ENCODE measurements around the gene DAB2IP.

DNA sequence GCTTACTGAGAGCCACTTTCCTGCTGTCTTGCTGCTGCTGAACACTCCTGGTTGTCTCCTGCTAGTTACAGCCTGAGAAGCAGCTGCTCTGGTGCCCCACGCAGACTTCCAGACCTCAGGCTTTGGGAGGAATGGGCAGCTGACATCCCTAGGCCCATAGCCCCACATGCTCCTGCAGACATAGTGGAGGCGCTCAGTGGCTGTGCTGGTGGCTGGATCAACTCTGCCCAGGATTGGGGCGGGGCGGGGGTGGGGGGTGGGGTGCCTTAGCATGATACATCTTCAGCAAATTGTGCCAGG is 93.9 kb downstream of the DAB2IP start:
- TF ChIP-seq CREM (CRISPR knock-in tag; IDR thresholded peaks at IDR 0.05) (no peak), MAX (CRISPR knock-in tag; IDR thresholded peaks at IDR 0.05) (no peak), USF2 (CRISPR knock-in tag; IDR thresholded peaks at IDR 0.05) (no peak), IRF1 (CRISPR knock-in tag; IDR thresholded peaks at IDR 0.05) (no peak), ZNF416 (CRISPR knock-in tag; IDR thresholded peaks at IDR 0.05) (no peak), PRDM15 (CRISPR knock-in tag; IDR thresholded peaks at IDR 0.05) (no peak), E2F1 (CRISPR knock-in tag; IDR thresholded peaks at IDR 0.05) (no peak), NR2C2 (CRISPR knock-in tag; IDR thresholded peaks at IDR 0.05) (no peak), OVOL2 (CRISPR knock-in tag; IDR thresholded peaks at IDR 0.05; ENCODE audit: borderline replicate concordance) (no peak)
- TF ChIP-seq, protein P1, sequence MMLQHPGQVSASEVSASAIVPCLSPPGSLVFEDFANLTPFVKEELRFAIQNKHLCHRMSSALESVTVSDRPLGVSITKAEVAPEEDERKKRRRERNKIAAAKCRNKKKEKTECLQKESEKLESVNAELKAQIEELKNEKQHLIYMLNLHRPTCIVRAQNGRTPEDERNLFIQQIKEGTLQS (CRISPR knock-in tag; conservative IDR thresholded peaks at IDR 0.05), result no peak
